ENCODE measurements around the gene DCDC2C.

DNA sequence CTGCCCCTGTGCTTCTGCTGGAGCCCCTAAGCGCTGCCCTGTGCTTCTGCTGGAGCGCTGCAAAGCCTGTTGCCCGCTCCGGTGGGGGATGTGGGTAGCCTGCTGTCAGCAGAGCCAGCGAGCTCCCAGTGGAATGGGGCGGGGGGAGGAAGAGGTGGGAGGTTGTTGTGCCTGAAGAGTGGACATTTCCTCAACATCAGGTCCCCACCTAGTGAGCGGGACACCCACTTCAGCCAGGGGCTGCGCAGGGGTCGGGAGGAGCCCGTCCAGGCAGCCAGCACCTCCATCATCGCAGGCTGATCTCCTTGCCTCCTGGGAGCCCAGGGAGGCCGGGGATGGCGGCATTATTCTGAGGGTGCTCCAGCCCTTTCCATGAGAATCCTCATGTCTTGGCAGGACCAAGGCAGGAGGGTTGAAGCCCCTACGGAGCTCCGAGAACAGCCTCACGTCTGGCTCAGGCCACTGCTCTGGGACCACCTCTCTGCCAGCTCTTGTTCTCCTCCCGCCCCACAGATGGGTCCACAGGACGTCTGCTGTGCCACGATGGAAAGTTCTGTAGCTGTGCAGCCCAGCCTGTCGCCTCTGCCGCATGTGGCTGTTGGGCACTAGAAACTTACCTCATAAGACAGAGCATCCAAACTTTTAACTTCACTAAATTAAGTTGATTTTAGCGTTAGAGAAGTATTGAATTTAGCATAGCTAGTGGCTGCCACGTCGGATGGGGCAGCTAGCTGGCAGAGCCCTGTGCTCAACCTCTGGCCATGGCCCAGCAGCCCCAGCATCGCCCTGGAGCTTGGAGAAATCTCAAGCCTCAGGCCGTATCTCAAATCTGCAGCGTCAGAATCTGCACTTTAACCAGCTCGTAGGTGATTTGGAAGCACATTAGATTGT lies 47.3 kb upstream of the DCDC2C start:
- TF ChIP-seq, protein P1, sequence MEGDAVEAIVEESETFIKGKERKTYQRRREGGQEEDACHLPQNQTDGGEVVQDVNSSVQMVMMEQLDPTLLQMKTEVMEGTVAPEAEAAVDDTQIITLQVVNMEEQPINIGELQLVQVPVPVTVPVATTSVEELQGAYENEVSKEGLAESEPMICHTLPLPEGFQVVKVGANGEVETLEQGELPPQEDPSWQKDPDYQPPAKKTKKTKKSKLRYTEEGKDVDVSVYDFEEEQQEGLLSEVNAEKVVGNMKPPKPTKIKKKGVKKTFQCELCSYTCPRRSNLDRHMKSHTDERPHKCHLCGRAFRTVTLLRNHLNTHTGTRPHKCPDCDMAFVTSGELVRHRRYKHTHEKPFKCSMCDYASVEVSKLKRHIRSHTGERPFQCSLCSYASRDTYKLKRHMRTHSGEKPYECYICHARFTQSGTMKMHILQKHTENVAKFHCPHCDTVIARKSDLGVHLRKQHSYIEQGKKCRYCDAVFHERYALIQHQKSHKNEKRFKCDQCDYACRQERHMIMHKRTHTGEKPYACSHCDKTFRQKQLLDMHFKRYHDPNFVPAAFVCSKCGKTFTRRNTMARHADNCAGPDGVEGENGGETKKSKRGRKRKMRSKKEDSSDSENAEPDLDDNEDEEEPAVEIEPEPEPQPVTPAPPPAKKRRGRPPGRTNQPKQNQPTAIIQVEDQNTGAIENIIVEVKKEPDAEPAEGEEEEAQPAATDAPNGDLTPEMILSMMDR (IDR thresholded peaks at IDR 0.05; ENCODE audit: low read depth, low read length): no peak
- no peak for TF ChIP-seq EZH2phosphoT487 (IDR thresholded peaks at IDR 0.05; ENCODE audit: low read depth)
